OCI-LY3 (cell line): ENCODE results near the gene KLF12.

Source experiments
- H2AFZ ChIP-seq: fragments of 200-600, 300-600 bp; shearing (Covaris generic); 2 replicates; pipeline ENCODE4 v1.6.0; 2014; ENCODE audit warnings: antibody characterized with exemption, low read depth, low read length
- H3K27ac ChIP-seq: fragments of 200-600, 300-600 bp; sonication (generic); 2 replicates; pipeline ENCODE4 v1.5.1; 2014; ENCODE audit warnings: mild to moderate bottlenecking, low read length, moderate library complexity, mixed read lengths
- H3K27me3 ChIP-seq: fragments of 200-600, 300-600 bp; sonication (generic); 2 replicates; pipeline ENCODE4 v1.6.1; 2014; ENCODE audit warnings: low read depth, low read length, mixed read lengths
- H3K36me3 ChIP-seq: fragments of 200-600, 300-600 bp; sonication (generic); replicated peaks from 2 replicates; pipeline ENCODE3; 2014; ENCODE audit warnings: low read depth, low read length, mixed read lengths
- H3K4me1 ChIP-seq: fragments of 300-600, 200-600 bp; sonication (generic); 2 replicates; pipeline ENCODE4 v1.6.1; 2014; ENCODE audit warnings: low read length, mixed read lengths
- H3K4me2 ChIP-seq: fragments of 200-600, 300-600 bp; sonication (generic); 2 replicates; pipeline ENCODE4 v1.6.1; 2014; ENCODE audit warnings: low read length, mixed read lengths
- H3K4me3 ChIP-seq: fragments of 300-600, 200-600 bp; sonication (generic); 2 replicates; pipeline ENCODE4 v1.5.1; 2014; ENCODE audit warnings: antibody characterized with exemption, mild to moderate bottlenecking, low read length, moderate library complexity
- H3K79me2 ChIP-seq: fragments of 300-600, 200-600 bp; shearing (Covaris generic); 2 replicates; pipeline ENCODE4 v1.6.1; 2014; ENCODE audit warnings: mild to moderate bottlenecking, low read length, mixed read lengths
- H3K9ac ChIP-seq: fragments of 300-600, 200-600 bp; shearing (Covaris generic); 2 replicates; pipeline ENCODE4 v1.6.0; 2014; ENCODE audit warnings: mild to moderate bottlenecking, low read length, moderate library complexity
- H3K9me3 ChIP-seq: fragments of 200-600, 300-600 bp; shearing (Covaris generic); 2 replicates; pipeline ENCODE4 v1.6.1; 2014; ENCODE audit warnings: low read length, mixed read lengths; ENCODE audit not compliant: insufficient read depth
- H4K20me1 ChIP-seq: fragments of 200-600, 300-600 bp; sonication (generic); 2 replicates; pipeline ENCODE4 v1.6.1; 2016; ENCODE audit warnings: low read length, mixed read lengths; ENCODE audit not compliant: insufficient read depth
- CTCF ChIP-seq: fragments of 200-600, 300-600 bp; sonication (generic); IDR thresholded peaks from 2 replicates; pipeline ENCODE4 v1.5.1; 2014; ENCODE audit warnings: antibody characterized with exemption, low read length, low read depth
- EZH2phosphoT487 ChIP-seq: fragments of 200-600 bp; shearing (Covaris generic); IDR thresholded peaks from 2 replicates; pipeline ENCODE4 v1.6.1; 2018; ENCODE audit warnings: antibody characterized with exemption, mixed run types, low read depth

KLF12 gene

GRCh38 chr13:74134221-74134776, at the start of gene KLF12:
KLF12 (minus strand) TSS chr13:74134404.
- Histone ChIP-seq H3K4me1 (peaks cover 15% of the 10 kb centered on the region), H3K27me3 (no peaks in the 10 kb centered on the region), H3K9me3 (no peaks in the 10 kb centered on the region), H3K9ac (peak within 1 kb of the TSS; percentile 97), H3K27ac (peak within 1 kb of the TSS; percentile 88), H4K20me1 (peaks cover 22% of the 10 kb centered on the region), H3K79me2 (peaks cover 44% of the 10 kb centered on the region), H3K4me3 (peak within 1 kb of the TSS; percentile 86), H3K36me3 (no peaks in the 10 kb centered on the region), H3K4me2 (peak within 1 kb of the TSS; percentile 89), H2AFZ (peak within 1 kb of the TSS; percentile 75; the same call in 1 of the 2 replicates)
- TF ChIP-seq CTCF (no peak), EZH2phosphoT487 (no peak)

- no peaks in the 10 kb centered on the region for H3K4me1 ChIP-seq
- no peak overlapping the region for H3K27ac ChIP-seq
- H2AFZ ChIP-seq = no peak overlapping the region
- no peaks in the 10 kb centered on the region for H3K27me3 ChIP-seq
- H3K36me3 ChIP-seq = no peaks in the 10 kb centered on the region
- H3K79me2 ChIP-seq = no peaks in the 10 kb centered on the region
- H3K4me2 ChIP-seq = no peak overlapping the region
- H3K9ac ChIP-seq = no peak overlapping the region
- H3K4me3 ChIP-seq = no peak overlapping the region
- H4K20me1 ChIP-seq = no peaks in the 10 kb centered on the region
- H3K9me3 ChIP-seq = no peaks in the 10 kb centered on the region
- TF ChIP-seq EZH2phosphoT487 = no peak
- TF ChIP-seq CTCF = no peak
Measured at GRCh38 chr13:74182491-74182890, 48.3 kb upstream of the KLF12 start.

DNA sequence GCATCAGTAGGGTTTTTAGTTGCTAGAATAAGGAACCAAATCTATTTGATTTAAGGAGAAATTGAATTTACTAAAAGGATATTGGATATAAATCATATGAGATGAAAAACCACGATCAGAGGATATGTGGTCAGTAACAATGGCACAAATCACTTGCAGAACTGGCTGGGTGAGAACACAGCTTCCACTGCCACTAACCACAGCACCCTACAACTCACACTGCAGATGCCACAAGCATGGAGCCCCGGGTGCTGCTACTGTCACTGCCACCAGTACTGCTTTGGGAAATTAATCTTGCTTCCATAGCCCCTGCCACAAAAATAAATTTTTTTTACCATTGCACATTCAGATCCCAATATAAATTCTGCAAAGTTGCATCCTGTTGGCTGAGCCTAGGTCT, 40.6 kb upstream of the KLF12 start:
- no peaks in the 10 kb centered on the region for H3K27me3 ChIP-seq
- no peaks in the 10 kb centered on the region for H3K4me1 ChIP-seq
- H3K27ac ChIP-seq = no peak overlapping the region
- no peaks in the 10 kb centered on the region for H3K36me3 ChIP-seq
- H3K9me3 ChIP-seq = no peaks in the 10 kb centered on the region
- no peak overlapping the region for H3K4me2 ChIP-seq
- H3K4me3 ChIP-seq = no peak overlapping the region
- H4K20me1 ChIP-seq = no peaks in the 10 kb centered on the region
- TF ChIP-seq CTCF (no peak), EZH2phosphoT487 (no peak)
- H3K9ac ChIP-seq = no peak overlapping the region
- H3K79me2 ChIP-seq = no peaks in the 10 kb centered on the region
- no peak overlapping the region for H2AFZ ChIP-seq

DNA sequence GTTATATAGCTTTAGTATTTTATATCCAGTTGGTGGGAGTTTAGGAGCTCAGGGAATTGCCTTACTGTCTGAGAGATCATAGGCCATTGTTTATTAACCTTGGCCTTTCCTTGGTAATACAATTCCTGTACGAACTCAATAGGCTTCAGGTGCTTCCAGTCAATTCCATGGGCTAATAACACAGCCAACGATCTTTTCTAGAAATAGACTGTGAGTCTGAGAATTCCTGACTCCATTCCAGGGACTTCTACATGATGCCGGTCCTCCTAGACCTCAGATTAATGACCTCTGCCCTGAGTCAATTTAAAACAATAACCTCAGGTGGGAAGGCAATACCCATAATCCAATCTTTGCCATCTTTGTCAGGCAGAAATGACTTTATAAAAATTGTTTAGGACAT, 39.6 kb upstream of the KLF12 start:
- no peak overlapping the region for H3K4me2 ChIP-seq
- H3K27ac ChIP-seq = no peak overlapping the region
- no peaks in the 10 kb centered on the region for H3K27me3 ChIP-seq
- no peaks in the 10 kb centered on the region for H4K20me1 ChIP-seq
- no peaks in the 10 kb centered on the region for H3K36me3 ChIP-seq
- H3K9ac ChIP-seq = no peak overlapping the region
- H3K4me3 ChIP-seq = no peak overlapping the region
- no peak for TF ChIP-seq EZH2phosphoT487
- no peak for TF ChIP-seq CTCF
- no peaks in the 10 kb centered on the region for H3K79me2 ChIP-seq
- no peak overlapping the region for H2AFZ ChIP-seq
- no peaks in the 10 kb centered on the region for H3K4me1 ChIP-seq
- H3K9me3 ChIP-seq = no peaks in the 10 kb centered on the region
